Neuronal stem cell (in vitro differentiated cells): ENCODE measurements around the gene C1orf56. TPM values are rescaled to one million over a fixed set of nuclear protein-coding genes. Genes with fewer than 3 reads are reported as not detected.
"Not testable (repeated sequence)": the region's sequence is repeated elsewhere in the genome, so short reads cannot be mapped to it uniquely, and the experiment has no call there.

Source experiments
- DNase-seq: peaks from one replicate; pipeline ENCODE4 v3.0.0-alpha.2; 2013; ENCODE audit warnings: low spot score
- H2AFZ ChIP-seq: one replicate; pipeline ENCODE4 v1.6.1; 2013; ENCODE audit warnings: mild to moderate bottlenecking, low read length, inconsistent platforms
- H2AK5ac ChIP-seq: 2 replicates; pipeline ENCODE4 v1.6.1; 2013; ENCODE audit warnings: low read depth, mild to moderate bottlenecking, inconsistent platforms, low read length, moderate library complexity, mixed read lengths
- H2BK120ac ChIP-seq: 2 replicates; pipeline ENCODE4 v1.6.1; 2013; ENCODE audit warnings: low read depth, mild to moderate bottlenecking, inconsistent platforms, low read length, moderate library complexity, mixed read lengths
- H2BK12ac ChIP-seq: one replicate; pipeline ENCODE4 v1.6.1; 2013; ENCODE audit warnings: low read length, inconsistent platforms
- H2BK15ac ChIP-seq: 2 replicates; pipeline ENCODE4 v1.6.1; 2013; ENCODE audit warnings: mild to moderate bottlenecking, low read length, inconsistent platforms, mixed read lengths
- H2BK5ac ChIP-seq: one replicate; pipeline ENCODE4 v1.6.1; 2013; ENCODE audit warnings: inconsistent platforms, mild to moderate bottlenecking, low read length, moderate library complexity
- H3K14ac ChIP-seq: one replicate; pipeline ENCODE4 v1.6.1; 2013; ENCODE audit warnings: low read length, inconsistent platforms
- H3K18ac ChIP-seq: 2 replicates; pipeline ENCODE4 v1.6.1; 2013; ENCODE audit warnings: low read length, inconsistent platforms
- H3K23ac ChIP-seq: 2 replicates; pipeline ENCODE4 v1.6.1; 2013; ENCODE audit warnings: low read depth, mild to moderate bottlenecking, mixed read lengths, low read length, inconsistent platforms; ENCODE audit not compliant: poor library complexity
- H3K27ac ChIP-seq: replicated peaks from 3 replicates; pipeline ENCODE4 v1.5.1; 2013; ENCODE audit warnings: low read length, inconsistent platforms
- H3K27me3 ChIP-seq, 3 experiments: 2 replicates each; pipeline ENCODE4 v1.6.1; 2013; ENCODE audit warnings: low read length in 3 of 3, mild to moderate bottlenecking in 2 of 3, inconsistent platforms in 1 of 3, low read depth in 1 of 3, mixed read lengths in 1 of 3, moderate library complexity in 1 of 3; ENCODE audit not compliant: control insufficient read depth in 3 of 3, insufficient read depth in 3 of 3
- H3K36me3 ChIP-seq, 2 donors: replicated peaks in 1 of 2; 2 replicates each; pipeline ENCODE4 v1.6.1; 2013; ENCODE audit warnings: low read length in 2 of 2; ENCODE audit not compliant: control insufficient read depth in 2 of 2, insufficient read depth in 2 of 2
- H3K4ac ChIP-seq: 2 replicates; pipeline ENCODE4 v1.6.1; 2013; ENCODE audit warnings: inconsistent platforms, mild to moderate bottlenecking, low read length, moderate library complexity
- H3K4me1 ChIP-seq, 2 donors: 1 replicate in 1 of 2; 2 replicates in 1 of 2; pipeline ENCODE4 v1.6.1; 2013; ENCODE audit warnings: low read length in 2 of 2, low read depth in 1 of 2; ENCODE audit not compliant: control insufficient read depth in 2 of 2, insufficient read depth in 1 of 2
- H3K4me2 ChIP-seq: one replicate; pipeline ENCODE4 v1.6.1; 2013; ENCODE audit warnings: mild to moderate bottlenecking, low read length, inconsistent platforms; ENCODE audit not compliant: insufficient read depth, poor library complexity, severe bottlenecking
- H3K4me3 ChIP-seq, 2 donors: 2 replicates each; pipeline ENCODE4 v1.5.1; 2013; ENCODE audit warnings: low read length in 2 of 2, mild to moderate bottlenecking in 2 of 2, inconsistent platforms in 1 of 2, moderate library complexity in 1 of 2
- H3K79me1 ChIP-seq: one replicate; pipeline ENCODE4 v1.6.1; 2013; ENCODE audit warnings: low read depth, mild to moderate bottlenecking, inconsistent platforms, low read length, moderate library complexity
- H3K9ac ChIP-seq: one replicate; pipeline ENCODE4 v1.6.1; 2013; ENCODE audit warnings: mild to moderate bottlenecking, low read depth, low read length, inconsistent platforms; ENCODE audit not compliant: poor library complexity
- H3K9me3 ChIP-seq, 2 donors: replicated peaks in 1 of 2; 2 replicates each; pipeline versions ENCODE3 to v1.6.1; 2013; ENCODE audit warnings: low read length in 2 of 2, mild to moderate bottlenecking in 2 of 2, inconsistent platforms in 1 of 2, low read depth in 1 of 2, mixed read lengths in 1 of 2, moderate library complexity in 1 of 2; ENCODE audit not compliant: control insufficient read depth in 2 of 2, insufficient read depth in 1 of 2
- H4K8ac ChIP-seq: one replicate; pipeline ENCODE4 v1.6.1; 2013; ENCODE audit warnings: low read depth, mild to moderate bottlenecking, inconsistent platforms, low read length, moderate library complexity
- H4K91ac ChIP-seq: one replicate; pipeline ENCODE4 v1.6.1; 2013; ENCODE audit warnings: low read length, low read depth, mild to moderate bottlenecking, inconsistent platforms; ENCODE audit not compliant: poor library complexity
- WGBS, 2 donors: extraction: QIAGEN DNeasy Blood & Tissue Kit; methylation state at CpG; one replicate each; pipeline ENCODE4 v1.1.7; 2013; ENCODE audit warnings: missing lambda C conversion rate in 2 of 2, mixed read lengths in 1 of 2; ENCODE audit not compliant: insufficient read length in 2 of 2, insufficient replicate concordance in 1 of 2; ENCODE audit errors: extremely low coverage in 2 of 2; 5-methylcytosine and 5-hydroxymethylcytosine counted together
- small RNA-seq: library from polyadenylated mRNA; stranded (forward); fragments of <200 nt; extraction: miRNeasy Mini kit (QIAGEN cat#:217004); gene quantifications from one replicate; pipeline ENCODE3, GENCODE V24; 2013; ENCODE audit not compliant: insufficient read depth

Gene C1orf56

DNA sequence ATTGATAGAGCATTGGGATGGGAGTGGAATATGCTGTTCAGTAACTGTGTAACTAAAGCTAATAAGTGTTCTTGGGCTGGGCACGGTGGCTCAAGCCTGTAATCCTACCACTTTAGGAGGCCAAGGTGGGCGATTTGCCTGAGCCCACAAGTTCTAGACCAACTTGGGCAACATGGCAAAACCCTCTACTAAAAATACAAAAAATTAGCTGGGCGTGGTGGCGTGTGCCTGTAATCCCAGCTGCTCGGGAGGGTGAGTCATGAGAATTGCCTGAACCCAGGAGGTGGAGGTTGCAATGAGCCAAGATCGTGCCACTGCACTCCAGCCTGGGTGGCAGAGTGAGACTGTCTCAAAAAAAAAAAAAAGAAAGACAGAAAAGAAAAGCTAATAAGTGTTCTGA, 49.9 kb downstream of the C1orf56 start:
- H3K36me3 ChIP-seq, H3K4me2 ChIP-seq, H4K8ac ChIP-seq, H2AFZ ChIP-seq, H3K4ac ChIP-seq, H2BK5ac ChIP-seq, H4K91ac ChIP-seq, H3K79me1 ChIP-seq, H2BK120ac ChIP-seq, H3K18ac ChIP-seq, H3K14ac ChIP-seq, H3K9me3 ChIP-seq, H3K4me1 ChIP-seq, H3K4me3 ChIP-seq, H3K27me3 ChIP-seq, H2BK12ac ChIP-seq, H2BK15ac ChIP-seq, H2AK5ac ChIP-seq, H3K27ac ChIP-seq, DNase-seq, H3K23ac ChIP-seq, H3K9ac ChIP-seq: not testable (repeated sequence)
- no CpG with 5 or more reads among the region's 6 CpGs for WGBS, 2 donors

DNA sequence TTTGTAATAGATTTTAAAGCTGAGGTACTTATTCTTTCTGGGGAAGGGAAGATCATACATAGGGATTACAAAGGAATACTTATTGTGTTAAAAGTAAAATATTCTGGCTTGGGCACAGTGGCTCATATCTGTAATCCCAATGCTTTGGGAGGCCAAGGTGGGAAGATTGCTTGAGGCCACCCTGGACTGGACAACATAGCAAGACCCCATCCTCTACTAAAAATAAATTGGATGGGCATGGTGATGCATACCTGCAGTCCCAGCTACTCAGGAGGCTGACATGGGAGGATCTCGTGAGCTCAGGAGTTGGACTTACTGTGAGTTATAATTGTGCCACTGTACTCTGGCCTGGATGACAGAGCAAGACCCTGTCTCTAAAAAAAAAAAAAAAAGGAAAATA, 50.6 kb downstream of the C1orf56 start:
- Histone ChIP-seq H3K14ac (no peak overlapping the region), H4K91ac (no peak overlapping the region), H3K4me1 (no peaks in the 10 kb centered on the region), H3K18ac (no peak overlapping the region), H2BK12ac (no peak overlapping the region), H2BK15ac (no peak overlapping the region), H3K23ac (no peak overlapping the region), H3K4me3 (no peak overlapping the region), H3K27me3 (no peaks in the 10 kb centered on the region), H3K79me1 (no peaks in the 10 kb centered on the region), H2BK5ac (no peak overlapping the region), H2AFZ (no peak overlapping the region), H3K4ac (no peak overlapping the region), H3K27ac (no peak overlapping the region), H3K4me2 (no peak overlapping the region), H3K9me3 (no peaks in the 10 kb centered on the region), H3K9ac (no peak overlapping the region), H3K36me3 (peaks cover 0 to 2% of the 10 kb centered on the region in 2 donors), H2BK120ac (no peak overlapping the region), H2AK5ac (no peak overlapping the region), H4K8ac (no peak overlapping the region)
- no peak for DNase-seq
- no CpG with 5 or more reads among the region's 1 CpG for WGBS, 2 donors

Small RNA genes lying within 50 kb of the gene (small RNA-seq; reads per million reads assigned to genes)
- not detected for gene RNU6-884P
